Aorta (tissue), 5 donors: ENCODE measurements around the gene LRRC4. TPM values are rescaled to one million over a fixed set of nuclear protein-coding genes. Genes with fewer than 3 reads are reported as not detected.

ENCODE experiments used
- ATAC-seq: fragments of 200-7000 bp; cut with Tn5 transposase; one replicate; pipeline ENCODE4 v1.9.1; 2022; ENCODE audit warnings: moderate library complexity; ENCODE audit not compliant: low FRiP score
- DNase-seq, 2 donors: peaks; one replicate each; pipeline ENCODE4 v3.0.0-alpha.2; 2020
- H3K27ac ChIP-seq, 2 donors: one replicate each; pipeline ENCODE4 v1.5.1; 2013; ENCODE audit warnings: low read length in 2 of 2, mild to moderate bottlenecking in 2 of 2, moderate library complexity in 2 of 2, control low read depth in 1 of 2, inconsistent platforms in 1 of 2, low read depth in 1 of 2
- H3K27me3 ChIP-seq, 2 donors: one replicate each; pipeline ENCODE4 v1.6.1; 2013; ENCODE audit warnings: control low read depth in 1 of 2, low read length in 1 of 2, mild to moderate bottlenecking in 1 of 2, moderate library complexity in 1 of 2; ENCODE audit not compliant: insufficient read depth in 2 of 2, control insufficient read depth in 1 of 2
- H3K36me3 ChIP-seq, 2 donors: one replicate each; pipeline ENCODE4 v1.6.1; 2013; ENCODE audit warnings: control low read depth in 1 of 2, low read length in 1 of 2, mild to moderate bottlenecking in 1 of 2; ENCODE audit not compliant: insufficient read depth in 2 of 2, control insufficient read depth in 1 of 2
- H3K4me1 ChIP-seq, 2 donors: one replicate each; pipeline ENCODE4 v1.6.1; 2013; ENCODE audit warnings: low read length in 2 of 2, control low read depth in 1 of 2, mild to moderate bottlenecking in 1 of 2, moderate library complexity in 1 of 2; ENCODE audit not compliant: insufficient read depth in 2 of 2, control insufficient read depth in 1 of 2
- H3K4me3 ChIP-seq, 2 donors: one replicate each; pipeline ENCODE4 v1.5.1; 2013; ENCODE audit warnings: low read length in 2 of 2, control low read depth in 1 of 2, mild to moderate bottlenecking in 1 of 2
- H3K9me3 ChIP-seq: one replicate; pipeline ENCODE4 v1.6.1; 2013; ENCODE audit warnings: mild to moderate bottlenecking, low read length; ENCODE audit not compliant: control insufficient read depth
- WGBS, 2 donors: extraction: QIAGEN DNeasy Blood & Tissue Kit; methylation state at CpG; one replicate each; pipeline ENCODE4 v1.1.7; 2013; 5-methylcytosine and 5-hydroxymethylcytosine counted together
- intact Hi-C, 2 donors: fragments of 100-400 bp; cut with DNase I; formaldehyde crosslinking; loops; one replicate each; pipeline versions ENCODE4 v1.14.2 to v1.15.0; 2022
- polyA plus RNA-seq, 2 donors: library from polyadenylated mRNA; stranded (reverse); fragments of 200-250 nt; gene quantifications; one replicate each; pipeline ENCODE4 v1.2.3, GENCODE V29; 2013
- total RNA-seq, 2 donors: library from RNA; stranded (reverse); fragmentation: NEBNext Ultra II Directional; extraction: Animal tissue kit (Norgen Biotek cat#: 25700); gene quantifications; one replicate each; pipeline ENCODE4 v1.2.1, GENCODE V29; 2021
- donor health status: healthy with polysubstance abuse.
- donor health status: Bipolar disorder and iron deficiency.
- donor health status: DM: no; HTN: no; CAD: no.
- donor health status: DM: no; HTN: no; CAD: no.
- donor health status: DM: yes; HTN: yes; CAD: no.

LRRC4 gene
- total and polyA plus RNA-seq, 4 donors = 0.13 to 11.2 (median 2.6) TPM

GRCh38 chr7:128030263-128030653 is 979 bp downstream of the LRRC4 start:
- Histone ChIP-seq H3K4me1 (no peaks in the 10 kb centered on the region), H3K36me3 (no peaks in the 10 kb centered on the region), H3K27ac (no peak overlapping the region), H3K27me3 (no peaks in the 10 kb centered on the region), H3K9me3 (no peaks in the 10 kb centered on the region), H3K4me3 (no peak overlapping the region)
- ATAC-seq (no peak), DNase-seq (no peak)
- 98% methylated on average over 21 of the region's 21 CpGs for WGBS, 2 donors
- intact Hi-C loops = no loop called here

- Histone ChIP-seq H3K9me3 (no peaks in the 10 kb centered on the region), H3K27ac (no peak overlapping the region), H3K4me3 (no peak overlapping the region), H3K4me1 (no peaks in the 10 kb centered on the region), H3K27me3 (no peaks in the 10 kb centered on the region), H3K36me3 (no peaks in the 10 kb centered on the region)
- DNase-seq (no peak), ATAC-seq (no peak)
- intact Hi-C loops = no loop called here
- 97 to 99% methylated on average over 17 of the region's 17 CpGs for WGBS, 2 donors
These were observed 1.7 kb downstream of the LRRC4 start for GRCh38 chr7:128029405-128029995.

- Histone ChIP-seq H3K4me3 (no peak overlapping the region), H3K9me3 (no peaks in the 10 kb centered on the region), H3K27ac (no peak overlapping the region), H3K4me1 (no peaks in the 10 kb centered on the region), H3K27me3 (no peaks in the 10 kb centered on the region), H3K36me3 (no peaks in the 10 kb centered on the region)
- intact Hi-C loops = no loop called here
- ATAC-seq (no peak), DNase-seq (no peak)
- WGBS, 2 donors = 84 to 85% methylated on average over 4 of the region's 4 CpGs
These were observed 3.7 kb downstream of the LRRC4 start for GRCh38 chr7:128027485-128027980.

- Histone ChIP-seq H3K4me3 (no peak overlapping the region), H3K4me1 (no peaks in the 10 kb centered on the region), H3K9me3 (no peaks in the 10 kb centered on the region), H3K27ac (no peak overlapping the region), H3K36me3 (no peaks in the 10 kb centered on the region), H3K27me3 (no peaks in the 10 kb centered on the region)
- intact Hi-C loops = no loop called here
- 58 to 61% methylated on average over 2 of the region's 2 CpGs for WGBS, 2 donors
- no peak for ATAC-seq
- DNase-seq = no peak
These were observed 4.7 kb downstream of the LRRC4 start for GRCh38 chr7:128026551-128026950.

GRCh38 chr7:128025819-128026218 is 5.4 kb downstream of the LRRC4 start:
- no peaks in the 10 kb centered on the region for H3K27me3 ChIP-seq
- H3K36me3 ChIP-seq = peaks cover 0 to 2% of the 10 kb centered on the region in 2 donors
- H3K9me3 ChIP-seq = no peaks in the 10 kb centered on the region
- 92 to 93% methylated on average over 2 of the region's 2 CpGs for WGBS, 2 donors
- H3K4me3 ChIP-seq = no peak overlapping the region
- no peak overlapping the region for H3K27ac ChIP-seq
- no peak for ATAC-seq
- DNase-seq = no peak
- no peaks in the 10 kb centered on the region for H3K4me1 ChIP-seq
- intact Hi-C loops = no loop called here

- DNase-seq = no peak
- intact Hi-C loops = no loop called here
- 81 to 84% methylated on average over 6 of the region's 6 CpGs for WGBS, 2 donors
- H3K36me3 ChIP-seq = peaks cover 0 to 2% of the 10 kb centered on the region in 2 donors
- H3K27ac ChIP-seq = no peak overlapping the region
- H3K27me3 ChIP-seq = no peaks in the 10 kb centered on the region
- no peak for ATAC-seq
- no peak overlapping the region for H3K4me3 ChIP-seq
- H3K4me1 ChIP-seq = no peaks in the 10 kb centered on the region
- H3K9me3 ChIP-seq = no peaks in the 10 kb centered on the region
These were observed 5.9 kb downstream of the LRRC4 start for GRCh38 chr7:128025380-128025779.

GRCh38 chr7:128024151-128024550 is 7.1 kb downstream of the LRRC4 start:
- intact Hi-C loops = no loop called here

GRCh38 chr7:128022631-128023532 is 8.4 kb downstream of the LRRC4 start:
- no peak overlapping the region for H3K27ac ChIP-seq
- 89 to 90% methylated on average over 6 of the region's 6 CpGs for WGBS, 2 donors
- H3K27me3 ChIP-seq = no peaks in the 10 kb centered on the region
- H3K36me3 ChIP-seq = peaks cover 0 to 2% of the 10 kb centered on the region in 2 donors
- no peak for DNase-seq
- no peak for ATAC-seq
- H3K4me1 ChIP-seq = no peaks in the 10 kb centered on the region
- no peaks in the 10 kb centered on the region for H3K9me3 ChIP-seq
- no peak overlapping the region for H3K4me3 ChIP-seq
- intact Hi-C loops = no loop called here

More at GRCh38 chr7:128024151-128024550, 7.1 kb downstream of the LRRC4 start:
- whole genome bisulfite sequencing, 2 donors = 90 to 93% methylated on average over 3 of the region's 3 CpGs
- no peak for DNase-seq
- no peak for ATAC-seq
- H3K36me3 ChIP-seq = peaks cover 0 to 2% of the 10 kb centered on the region in 2 donors
- H3K9me3 ChIP-seq = no peaks in the 10 kb centered on the region
- no peak overlapping the region for H3K4me3 ChIP-seq
- H3K27me3 ChIP-seq = no peaks in the 10 kb centered on the region
- no peaks in the 10 kb centered on the region for H3K4me1 ChIP-seq
- no peak overlapping the region for H3K27ac ChIP-seq

- no peaks in the 10 kb centered on the region for H3K4me1 ChIP-seq
- no peak for ATAC-seq
These were observed 9.9 kb downstream of the LRRC4 start for GRCh38 chr7:128021366-128021765.

More at GRCh38 chr7:128021366-128021765, 9.9 kb downstream of the LRRC4 start:
- Histone ChIP-seq H3K27me3 (no peaks in the 10 kb centered on the region), H3K36me3 (peaks cover 0 to 2% of the 10 kb centered on the region in 2 donors), H3K9me3 (no peaks in the 10 kb centered on the region), H3K27ac (no peak overlapping the region), H3K4me3 (no peak overlapping the region)
- DNase-seq = no peak
- 95 to 98% methylated on average over 2 of the region's 2 CpGs for WGBS, 2 donors
- intact Hi-C loops = no loop called here
